ELF-1 (cell line): ENCODE results near the gene ADAD2.

Experiments used
- DNase-seq: peaks from one replicate; pipeline ENCODE4 v3.0.0-alpha.2; 2016; ENCODE audit warnings: low read depth, low spot score

Gene ADAD2

DNA sequence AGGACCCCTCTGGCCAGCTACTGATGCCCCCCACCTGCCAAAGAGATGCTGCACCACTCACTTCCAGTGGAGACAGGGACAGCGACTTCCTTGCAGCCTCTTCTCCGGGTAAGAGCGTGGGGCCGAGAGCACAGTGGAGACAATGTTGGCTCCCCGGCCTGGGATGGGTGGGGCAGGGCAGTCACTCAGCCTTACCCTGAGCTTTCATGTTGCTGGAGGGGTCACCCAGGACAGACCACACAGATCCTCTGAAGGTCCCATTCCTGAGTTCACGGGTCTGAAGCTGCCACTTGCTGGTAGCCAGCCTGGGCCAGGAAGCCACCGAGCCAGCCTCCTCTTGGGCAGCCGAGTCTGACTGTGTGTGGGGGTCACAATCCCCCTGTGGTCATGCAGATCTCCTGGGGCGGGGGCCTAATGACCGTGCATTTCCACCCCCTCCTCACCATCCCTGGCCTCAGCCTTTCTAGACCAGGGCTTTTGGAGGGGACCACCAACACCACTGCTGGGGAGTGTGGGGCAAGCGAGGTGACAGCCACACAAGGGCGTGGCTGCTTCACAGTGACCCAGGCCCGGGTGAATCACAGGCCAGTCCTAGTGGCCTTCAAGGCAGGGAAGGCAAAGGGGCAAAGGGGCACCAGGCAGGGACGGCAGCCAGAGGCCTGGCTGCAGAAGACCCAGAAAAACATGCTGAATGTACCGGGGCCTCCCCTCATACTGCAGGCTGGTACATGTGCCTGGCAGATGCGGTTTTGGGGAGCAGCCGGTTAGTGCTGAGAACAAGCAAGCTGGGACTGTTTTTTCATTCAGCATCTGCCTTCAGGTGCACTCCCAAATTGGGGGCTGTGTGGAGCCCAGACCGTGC lies 14.5 kb upstream of the ADAD2 start:
- DNase-seq, result no peak

DNA sequence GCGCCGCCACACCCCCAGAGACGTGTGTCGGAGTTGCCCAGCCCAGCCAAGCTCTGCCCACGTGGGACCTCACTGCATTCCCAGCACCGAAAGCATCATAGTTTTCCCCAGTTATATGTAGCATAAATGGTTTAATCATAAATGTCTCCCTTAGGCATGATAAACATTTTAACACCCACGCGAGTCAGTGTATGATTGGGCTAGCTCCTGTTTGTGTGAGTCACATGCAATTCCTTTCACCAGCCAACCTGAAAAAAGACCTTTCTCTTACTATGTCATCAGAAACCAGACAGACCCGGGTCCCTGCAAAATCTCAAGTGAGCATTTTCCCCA lies 13.2 kb upstream of the ADAD2 start:
- no peak for DNase-seq

- DNase-seq, result no peak
Measured at GRCh38 chr16:84178146-84178765, 12.7 kb upstream of the ADAD2 start.

GRCh38 chr16:84178892-84179611 lies 11.9 kb upstream of the ADAD2 start:
- no peak for DNase-seq

- no peak for DNase-seq
Measured at GRCh38 chr16:84179612-84180320, 11.2 kb upstream of the ADAD2 start.

GRCh38 chr16:84180519-84181140 lies 10.3 kb upstream of the ADAD2 start:
- no peak for DNase-seq

GRCh38 chr16:84181144-84181915 lies 9.6 kb upstream of the ADAD2 start:
- no peak for DNase-seq

DNA sequence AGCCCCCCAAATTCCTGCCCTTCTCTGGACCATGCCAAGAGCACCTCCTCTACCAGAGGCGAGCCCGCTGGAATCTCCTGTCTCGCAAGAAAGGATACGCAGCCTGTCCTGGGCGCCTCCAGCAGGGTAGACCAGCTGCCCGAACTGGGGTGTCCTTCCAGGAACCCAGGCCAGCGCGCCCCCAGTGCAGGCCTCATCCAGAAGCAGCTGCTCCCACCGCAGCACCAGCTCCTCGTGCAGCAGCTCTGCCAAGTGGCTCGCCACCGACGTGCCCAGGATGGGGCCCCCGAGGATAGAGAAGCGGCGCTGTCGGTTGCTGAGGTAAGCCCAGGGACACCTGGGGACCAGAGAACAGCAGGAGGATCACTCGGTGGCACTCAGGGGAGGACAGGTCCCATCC lies 8.9 kb upstream of the ADAD2 start:
- no peak for DNase-seq

DNA sequence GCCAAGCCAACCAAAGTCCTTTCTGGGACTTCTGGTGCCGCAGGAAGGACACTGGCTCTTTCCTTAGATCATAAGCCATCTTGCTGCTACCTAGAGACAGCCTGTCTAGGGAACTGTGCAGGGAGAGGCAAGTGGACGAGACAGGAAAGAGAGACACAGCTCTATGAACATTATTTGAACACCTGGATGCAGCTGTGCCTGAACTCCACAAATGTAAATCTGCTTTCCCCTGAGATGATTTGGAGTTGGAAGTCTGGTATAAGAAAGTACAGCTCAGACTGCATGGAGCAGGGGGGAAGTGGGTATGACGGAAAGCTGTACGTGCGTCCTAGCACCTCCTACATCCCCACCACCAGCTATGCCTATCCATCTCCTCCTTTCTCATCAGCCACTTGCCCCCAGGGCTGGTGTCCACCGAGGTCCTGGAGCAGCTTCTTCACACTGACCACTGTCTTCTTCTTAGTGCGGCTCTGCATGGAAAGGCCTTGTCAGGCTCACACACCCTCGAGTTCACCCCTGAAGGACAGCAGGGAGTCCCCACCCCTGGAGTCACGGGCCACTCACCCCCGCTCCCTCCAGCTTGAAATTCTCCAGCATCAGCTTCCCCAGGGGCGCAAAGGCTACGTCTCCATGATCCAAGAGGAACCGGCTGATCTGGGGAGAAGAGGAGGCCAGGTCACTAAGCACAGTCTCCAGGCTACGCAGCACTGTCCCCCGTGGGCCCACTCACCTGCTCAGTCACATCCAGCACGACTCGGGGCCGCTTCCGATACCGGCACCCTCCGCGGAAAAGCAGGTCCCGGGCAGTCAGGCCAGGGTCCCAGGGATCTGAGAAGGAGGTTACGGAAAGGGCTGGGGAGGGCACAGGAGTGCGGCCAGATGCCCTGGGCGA lies 8.0 kb upstream of the ADAD2 start:
- DNase-seq, result no peak

DNA sequence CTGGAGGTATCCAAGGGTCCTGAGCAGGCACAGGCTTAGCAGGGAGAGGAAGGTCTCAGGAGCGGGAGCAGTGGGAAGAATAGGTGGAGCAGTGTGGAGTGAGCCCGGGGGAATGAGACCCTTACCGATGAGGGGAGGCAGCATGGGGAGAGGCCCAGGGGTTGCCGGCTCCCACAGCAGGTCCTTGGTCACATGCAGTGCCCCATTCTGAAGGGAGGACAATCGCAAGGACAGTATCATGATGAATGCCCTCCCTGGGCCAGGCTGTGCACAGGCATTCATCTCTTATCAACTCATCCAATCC lies 7.4 kb upstream of the ADAD2 start:
- no peak for DNase-seq

GRCh38 chr16:84183911-84184591 lies 6.9 kb upstream of the ADAD2 start:
- no peak for DNase-seq

- no peak for DNase-seq
Measured at GRCh38 chr16:84184775-84185174, 6.2 kb upstream of the ADAD2 start.

GRCh38 chr16:84186685-84187437 lies 4.1 kb upstream of the ADAD2 start, which contains the start of gene TAF1C:
TSS of gene TAF1C (minus strand) at chr16:84187057. CDS start at chr16:84184988, 2,069 bp downstream.
- peak; percentile 96 for DNase-seq

DNA sequence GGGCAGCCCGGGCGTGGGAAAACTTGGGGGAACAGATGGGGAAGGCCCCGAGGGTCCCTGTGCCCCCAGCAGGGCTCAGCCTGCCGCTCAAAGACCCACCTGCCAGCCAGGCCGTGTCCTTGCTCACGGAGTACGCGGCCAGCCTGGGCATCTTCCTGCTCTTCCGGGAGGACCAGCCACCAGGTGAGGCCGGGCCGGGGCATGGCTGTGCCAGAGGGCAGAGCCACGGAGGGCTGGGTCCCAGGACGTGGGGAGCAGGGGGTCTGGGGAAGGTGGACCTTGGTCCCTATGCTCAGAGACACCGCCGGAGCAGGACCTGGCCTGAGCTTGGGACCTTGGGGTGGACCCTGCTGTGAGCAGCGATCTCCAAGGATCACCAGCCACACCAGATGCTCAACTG lies 509 bp downstream of the ADAD2 start:
- DNase-seq, result no peak

DNA sequence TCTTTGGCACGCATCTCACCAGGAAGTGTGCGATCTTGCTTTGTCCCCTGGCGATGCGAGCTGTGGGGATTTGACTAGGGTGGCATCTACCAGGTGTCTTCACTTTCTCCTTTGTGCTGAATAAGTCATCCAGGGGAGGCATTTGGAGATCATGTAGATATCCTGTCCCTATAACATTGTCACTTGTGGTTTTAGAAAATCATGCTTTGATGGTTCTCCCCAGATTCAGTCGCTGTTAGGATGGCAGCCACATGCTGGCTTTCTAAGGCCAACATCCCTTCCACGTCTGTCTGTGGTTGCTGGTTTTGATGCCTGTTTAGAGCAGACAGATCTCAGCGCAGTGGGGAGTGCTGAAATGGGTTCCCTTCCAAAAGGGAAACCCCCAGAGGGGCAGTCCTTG lies 2.5 kb downstream of the ADAD2 start:
- no peak for DNase-seq

- no peak for DNase-seq
Measured at GRCh38 chr16:84194018-84194417, 3.1 kb downstream of the ADAD2 start.

GRCh38 chr16:84194470-84195200 lies 3.7 kb downstream of the ADAD2 start:
- peak; percentile 32 for DNase-seq
